ENCODE results near the gene ARID1A. TPM values are rescaled to one million over a fixed set of nuclear protein-coding genes. Genes with fewer than 3 reads are reported as not detected.

ARID1A gene
- total RNA-seq, 4 donors from 2014 or later, result 44.1 to 97.3 (median 78.4) TPM

GRCh38 chr1:26782521-26783212 is 86.9 kb downstream of the ARID1A start:
- TF ChIP-seq CTCF (IDR thresholded peaks at IDR 0.05) (no peak), POLR2A (IDR thresholded peaks at IDR 0.05) (no peak)
- no peaks in the 10 kb centered on the region for H3K27me3 ChIP-seq
- H3K9me3 ChIP-seq, result no peaks in the 10 kb centered on the region
- intact Hi-C loops (cut with DNase I), result no loop called here
- H3K4me1 ChIP-seq, result peaks cover 29 to 52% of the 10 kb centered on the region in 2 donors
- DNase-seq, result no peak
- H3K4me3 ChIP-seq (replicated peaks in 1 of 3), result no peak overlapping the region
- peak overlapping the region in 2 of 3 donors; percentile 55 for H3K27ac ChIP-seq
- 81 to 87% methylated on average over 3 of the region's 3 CpGs for WGBS, 2 donors
- peaks cover 29 to 41% of the 10 kb centered on the region in 2 donors for H3K36me3 ChIP-seq

GRCh38 chr1:26783646-26784022 is 87.8 kb downstream of the ARID1A start:
- 70 to 81% methylated on average over 5 of the region's 5 CpGs for WGBS, 2 donors
- Histone ChIP-seq H3K27ac (peak overlapping the region; percentile 25 to 55 (median 55)), H3K9me3 (no peaks in the 10 kb centered on the region), H3K27me3 (no peaks in the 10 kb centered on the region), H3K4me1 (peaks cover 29 to 52% of the 10 kb centered on the region in 2 donors), H3K4me3 (replicated peaks in 1 of 3) (no peak overlapping the region), H3K36me3 (peaks cover 20 to 31% of the 10 kb centered on the region in 2 donors)
- intact Hi-C loops (cut with DNase I), result no loop called here
- TF ChIP-seq POLR2A (IDR thresholded peaks at IDR 0.05) (no peak), CTCF (IDR thresholded peaks at IDR 0.05) (no peak)
- no peak for DNase-seq

GRCh38 chr1:26784023-26784871 is 88.4 kb downstream of the ARID1A start:
- DNase-seq, result peak; percentile 59 to 71
- Histone ChIP-seq H3K9me3 (no peaks in the 10 kb centered on the region), H3K27me3 (no peaks in the 10 kb centered on the region), H3K4me1 (peaks cover 29 to 52% of the 10 kb centered on the region in 2 donors), H3K4me3 (replicated peaks in 1 of 3) (no peak overlapping the region), H3K27ac (peak overlapping the region; percentile 25 to 55 (median 55)), H3K36me3 (peaks cover 13 to 25% of the 10 kb centered on the region in 2 donors)
- intact Hi-C loops (cut with DNase I), result no loop called here
- TF ChIP-seq POLR2A (IDR thresholded peaks at IDR 0.05), result peak in 1 of 2 donors; percentile 17
- no peak for TF ChIP-seq CTCF (IDR thresholded peaks at IDR 0.05)
- WGBS, 2 donors, result 91 to 94% methylated on average over 2 of the region's 2 CpGs

GRCh38 chr1:26784886-26785285 is 89.1 kb downstream of the ARID1A start:
- DNase-seq, result no peak
- no peak overlapping the region for H3K4me3 ChIP-seq (replicated peaks in 1 of 3)
- WGBS, 2 donors, result 95 to 100% methylated on average over 1 of the region's 1 CpG
- TF ChIP-seq CTCF (IDR thresholded peaks at IDR 0.05), result no peak
- no peak for TF ChIP-seq POLR2A (IDR thresholded peaks at IDR 0.05)
- intact Hi-C loops (cut with DNase I), result loop anchor here (5.0 kb wide), 1 partner anchor 88 kb away; the partner anchor contains the start of gene ARID1A
- peak overlapping the region in 2 of 3 donors; percentile 55 for H3K27ac ChIP-seq
- H3K9me3 ChIP-seq, result no peaks in the 10 kb centered on the region
- peaks cover 7 to 18% of the 10 kb centered on the region in 2 donors for H3K36me3 ChIP-seq
- no peaks in the 10 kb centered on the region for H3K27me3 ChIP-seq
- H3K4me1 ChIP-seq, result peaks cover 29 to 52% of the 10 kb centered on the region in 2 donors

Data from thyroid gland (tissue), 4 donors.